Sigmoid colon (tissue), 7 donors: Measurements from ENCODE around the gene FRAS1. TPM values are rescaled to one million over a fixed set of nuclear protein-coding genes. Genes with fewer than 3 reads are reported as not detected.

Experiments used
- DNase-seq: peaks from one replicate; pipeline ENCODE4 v3.0.0-alpha.2; 2019
- H3K27ac ChIP-seq, 4 donors: fragments of 200-600 bp; sonication (generic); one replicate each; pipeline ENCODE4 v1.5.1; 2016 to 2019; ENCODE audit warnings: mild to moderate bottlenecking in 1 of 4
- H3K27me3 ChIP-seq, 3 donors: fragments of 200-600 bp; sonication (generic); one replicate each; pipeline ENCODE4 v1.5.1; 2019; ENCODE audit warnings: mild to moderate bottlenecking in 1 of 3
- H3K36me3 ChIP-seq, 4 donors: fragments of 200-600 bp; sonication (generic); one replicate each; pipeline ENCODE4 v1.5.1; 2016 to 2019
- H3K4me1 ChIP-seq, 4 donors: fragments of 200-600 bp; sonication (generic); one replicate each; pipeline ENCODE4 v1.5.1; 2017 to 2019
- H3K4me3 ChIP-seq, 4 donors: fragments of 200-600 bp; sonication (generic); one replicate each; pipeline ENCODE4 v1.5.1; 2017 to 2019; ENCODE audit warnings: mild to moderate bottlenecking in 2 of 4, moderate library complexity in 1 of 4
- H3K9me3 ChIP-seq, 4 donors: fragments of 200-600 bp in 3 of 4; sonication (generic) in 3 of 4; one replicate each; pipeline versions ENCODE4 v1.5.1 to v1.6.1; 2013 to 2019
- CTCF ChIP-seq, 4 experiments: fragments of 450-650 bp in 3 of 4; fragments of 200-600 bp in 1 of 4; IDR thresholded peaks; one replicate each; pipeline ENCODE4 v1.5.1; 2016 to 2019; ENCODE audit warnings: antibody characterized with exemption in 4 of 4, mild to moderate bottlenecking in 3 of 4, moderate library complexity in 2 of 4
- EP300 ChIP-seq, 4 donors: sonication (generic); formaldehyde crosslinking; IDR thresholded peaks; one replicate each; pipeline ENCODE4 v1.6.1; 2017; ENCODE audit warnings: antibody characterized with exemption in 4 of 4
- POLR2A ChIP-seq, 2 donors: fragments of 450-650 bp; IDR thresholded peaks; one replicate each; pipeline ENCODE4 v1.6.1; 2016; ENCODE audit warnings: antibody characterized with exemption in 2 of 2, mild to moderate bottlenecking in 2 of 2, moderate library complexity in 2 of 2
- POLR2AphosphoS5 ChIP-seq, 4 donors: sonication (generic); formaldehyde crosslinking; IDR thresholded peaks; one replicate each; pipeline ENCODE4 v1.6.1; 2017; ENCODE audit warnings: antibody characterized with exemption in 4 of 4
- WGBS, 2 donors: extraction: QIAGEN DNeasy Blood & Tissue Kit; methylation state at CpG; one replicate each; pipeline ENCODE4 v1.1.7; 2013; 5-methylcytosine and 5-hydroxymethylcytosine counted together
- intact Hi-C: fragments of 100-400 bp; cut with DNase I; formaldehyde crosslinking; loops from one replicate; pipeline ENCODE4 v1.15.1; 2023
- polyA plus RNA-seq, 3 donors: library from polyadenylated mRNA; stranded (reverse); fragments of 200-250 nt; gene quantifications; one replicate each; pipeline ENCODE4 v1.2.3, GENCODE V29; 2013
- total RNA-seq, 4 donors: library from RNA; depleted of rRNA; stranded (reverse); fragments of >200 nt; gene quantifications; one replicate each; pipeline ENCODE4 v1.1.0, GENCODE V29; 2016
- donor health status: healthy with polysubstance abuse.
- donor health status: Bipolar disorder and iron deficiency.
- donor health status: healthy.

FRAS1 gene
- total and polyA plus RNA-seq, 7 donors: under 0.01 to 22.4 (median 7.4) TPM; not detected in 1

- Histone ChIP-seq H3K9me3 (no peaks in the 10 kb centered on the region), H3K36me3 (no peaks in the 10 kb centered on the region), H3K27me3 (no peaks in the 10 kb centered on the region), H3K4me1 (no peaks in the 10 kb centered on the region), H3K27ac (no peak overlapping the region), H3K4me3 (no peak overlapping the region)
- no peak for DNase-seq
- 94 to 96% methylated on average over 1 of the region's 1 CpG for WGBS, 2 donors
- intact Hi-C loops: no loop called here
- no peak for TF ChIP-seq EP300 (IDR thresholded peaks at IDR 0.05)
- no peak for TF ChIP-seq POLR2AphosphoS5 (IDR thresholded peaks at IDR 0.05)
- TF ChIP-seq CTCF (IDR thresholded peaks at IDR 0.05): no peak
- TF ChIP-seq POLR2A (IDR thresholded peaks at IDR 0.05): no peak
Measured at GRCh38 chr4:78040431-78040830, 16.7 kb upstream of the FRAS1 start.

- DNase-seq: no peak
- Histone ChIP-seq H3K4me1 (no peaks in the 10 kb centered on the region), H3K9me3 (no peaks in the 10 kb centered on the region), H3K27ac (no peak overlapping the region), H3K4me3 (no peak overlapping the region), H3K36me3 (no peaks in the 10 kb centered on the region), H3K27me3 (no peaks in the 10 kb centered on the region)
- WGBS, 2 donors: 79 to 81% methylated on average over 3 of the region's 3 CpGs
- intact Hi-C loops: no loop called here
- TF ChIP-seq POLR2A (IDR thresholded peaks at IDR 0.05): no peak
- TF ChIP-seq CTCF (IDR thresholded peaks at IDR 0.05): no peak
- no peak for TF ChIP-seq EP300 (IDR thresholded peaks at IDR 0.05)
- TF ChIP-seq POLR2AphosphoS5 (IDR thresholded peaks at IDR 0.05): no peak
Measured at GRCh38 chr4:78047366-78047765, 9.8 kb upstream of the FRAS1 start.

- Histone ChIP-seq H3K4me1 (peaks cover 0 to 32% (median 17%) of the 10 kb centered on the region in 4 donors), H3K36me3 (no peaks in the 10 kb centered on the region), H3K27me3 (no peaks in the 10 kb centered on the region), H3K27ac (peak overlapping the region; percentile 75 to 89 (median 83)), H3K9me3 (no peaks in the 10 kb centered on the region), H3K4me3 (peak overlapping the region; percentile 42 to 63 (median 56))
- DNase-seq: peak; percentile 90
- peak in 1 of 2 donors; percentile 20 for TF ChIP-seq POLR2A (IDR thresholded peaks at IDR 0.05)
- TF ChIP-seq CTCF (IDR thresholded peaks at IDR 0.05): no peak
- TF ChIP-seq EP300 (IDR thresholded peaks at IDR 0.05): peak in 1 of 4 donors; percentile 92
- peak; percentile 48 to 64 (median 58) for TF ChIP-seq POLR2AphosphoS5 (IDR thresholded peaks at IDR 0.05)
- WGBS, 2 donors: 2 to 4% methylated on average over 39 of the region's 39 CpGs
- intact Hi-C loops: loop anchor here (5.0 to 10.0 kb wide), 2 partner anchors 239 to 458 kb away; partner anchors contain the start of gene CNOT6L
Measured at GRCh38 chr4:78056265-78057129, 626 bp upstream of the FRAS1 start.

- Histone ChIP-seq H3K4me3 (peak overlapping the region; percentile 42 to 63 (median 56)), H3K36me3 (no peaks in the 10 kb centered on the region), H3K27ac (peak overlapping the region; percentile 75 to 89 (median 83)), H3K9me3 (no peaks in the 10 kb centered on the region), H3K27me3 (no peaks in the 10 kb centered on the region), H3K4me1 (peaks cover 0 to 32% (median 17%) of the 10 kb centered on the region in 4 donors)
- intact Hi-C loops: loop anchor here (5.0 to 10.0 kb wide), 2 partner anchors 241 to 457 kb away; partner anchors contain the start of gene CNOT6L
- 0 to 1% methylated on average over 56 of the region's 56 CpGs for WGBS, 2 donors
- DNase-seq: peak; percentile 75
- TF ChIP-seq CTCF (IDR thresholded peaks at IDR 0.05) (no peak), POLR2A (IDR thresholded peaks at IDR 0.05) (peak in 1 of 2 donors; percentile 17), POLR2AphosphoS5 (IDR thresholded peaks at IDR 0.05) (peak in 2 of 4 donors; percentile 11 to 31)
Measured at GRCh38 chr4:78057600-78058550, 752 bp downstream of the FRAS1 start.
